GM19099 (cell line): ENCODE measurements around the gene SCAMP5.

Experiments used
- POLR2A ChIP-seq: IDR thresholded peaks from 3 replicates; pipeline ENCODE4 v1.6.1; 2011; ENCODE audit warnings: low read depth; ENCODE audit not compliant: insufficient read length; ENCODE audit errors: extremely low read depth

SCAMP5 gene

GRCh38 chr15:74961616-74962015 is 33.7 kb upstream of the SCAMP5 start:
- no peak for TF ChIP-seq POLR2A

GRCh38 chr15:74962219-74962618 is 33.1 kb upstream of the SCAMP5 start:
- no peak for TF ChIP-seq POLR2A

GRCh38 chr15:74962671-74963070 is 32.7 kb upstream of the SCAMP5 start:
- TF ChIP-seq POLR2A = no peak

- no peak for TF ChIP-seq POLR2A
These were observed 32.1 kb upstream of the SCAMP5 start for GRCh38 chr15:74963213-74963612.

GRCh38 chr15:74964794-74965193 is 30.6 kb upstream of the SCAMP5 start:
- no peak for TF ChIP-seq POLR2A

- no peak for TF ChIP-seq POLR2A
These were observed 27.7 kb upstream of the SCAMP5 start for GRCh38 chr15:74967670-74968069.

GRCh38 chr15:74976159-74976558 is 19.2 kb upstream of the SCAMP5 start:
- no peak for TF ChIP-seq POLR2A

- TF ChIP-seq POLR2A = no peak
These were observed 17.8 kb upstream of the SCAMP5 start for GRCh38 chr15:74977599-74977998.

- no peak for TF ChIP-seq POLR2A
These were observed 17.3 kb upstream of the SCAMP5 start for GRCh38 chr15:74978077-74978476.

GRCh38 chr15:74978503-74978902 is 16.9 kb upstream of the SCAMP5 start:
- TF ChIP-seq POLR2A = no peak

- no peak for TF ChIP-seq POLR2A
These were observed 13.2 kb upstream of the SCAMP5 start for GRCh38 chr15:74982183-74982582.

- no peak for TF ChIP-seq POLR2A
These were observed 11.6 kb upstream of the SCAMP5 start for GRCh38 chr15:74983725-74984231.

- TF ChIP-seq POLR2A = no peak
These were observed 7.2 kb upstream of the SCAMP5 start for GRCh38 chr15:74988007-74988800.

GRCh38 chr15:74989527-74989926 is 5.8 kb upstream of the SCAMP5 start:
- TF ChIP-seq POLR2A = no peak

GRCh38 chr15:74992619-74993018 is 2.7 kb upstream of the SCAMP5 start:
- TF ChIP-seq POLR2A = no peak

- no peak for TF ChIP-seq POLR2A
These were observed 1.1 kb upstream of the SCAMP5 start for GRCh38 chr15:74994236-74994635.

- TF ChIP-seq POLR2A = no peak
These were observed 678 bp upstream of the SCAMP5 start for GRCh38 chr15:74994685-74995084.
